WTC11 (cell line): Measurements from ENCODE around the gene NAV2.

Source experiments
- CBFB ChIP-seq: sonication (generic); formaldehyde crosslinking; IDR thresholded peaks from 2 replicates; pipeline ENCODE4 v1.8.1; 2022; ENCODE audit warnings: mild to moderate bottlenecking, low read depth, missing genetic modification reagents
- CTCF ChIP-seq: fragments of 200-600 bp; IDR thresholded peaks from 2 replicates; pipeline ENCODE4 v1.8.0; 2022; ENCODE audit warnings: antibody characterized with exemption
- NFYB ChIP-seq: sonication (generic); formaldehyde crosslinking; conservative IDR thresholded peaks from 2 replicates; pipeline ENCODE4 v1.8.0; 2022; ENCODE audit warnings: low read depth, missing genetic modification reagents
- TF ChIP-seq, protein P1 (sequence below): sonication (generic); formaldehyde crosslinking; IDR thresholded peaks from 2 replicates; pipeline ENCODE4 v1.8.1; 2022; ENCODE audit warnings: low read depth, missing genetic modification reagents, borderline replicate concordance

GRCh38 chr11:20157728-20158127, 445.1 kb downstream of the NAV2 start:
- TF ChIP-seq CTCF, result no peak
- TF ChIP-seq, protein P1, sequence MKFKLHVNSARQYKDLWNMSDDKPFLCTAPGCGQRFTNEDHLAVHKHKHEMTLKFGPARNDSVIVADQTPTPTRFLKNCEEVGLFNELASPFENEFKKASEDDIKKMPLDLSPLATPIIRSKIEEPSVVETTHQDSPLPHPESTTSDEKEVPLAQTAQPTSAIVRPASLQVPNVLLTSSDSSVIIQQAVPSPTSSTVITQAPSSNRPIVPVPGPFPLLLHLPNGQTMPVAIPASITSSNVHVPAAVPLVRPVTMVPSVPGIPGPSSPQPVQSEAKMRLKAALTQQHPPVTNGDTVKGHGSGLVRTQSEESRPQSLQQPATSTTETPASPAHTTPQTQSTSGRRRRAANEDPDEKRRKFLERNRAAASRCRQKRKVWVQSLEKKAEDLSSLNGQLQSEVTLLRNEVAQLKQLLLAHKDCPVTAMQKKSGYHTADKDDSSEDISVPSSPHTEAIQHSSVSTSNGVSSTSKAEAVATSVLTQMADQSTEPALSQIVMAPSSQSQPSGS, result no peak
- no peak for TF ChIP-seq NFYB (CRISPR knock-in tag)
- TF ChIP-seq CBFB (CRISPR knock-in tag), result no peak
